Thymus (tissue), 2 donors: ENCODE results near the gene GTSF1L. TPM values are rescaled to one million over a fixed set of nuclear protein-coding genes. Genes with fewer than 3 reads are reported as not detected.

ENCODE experiments used
- polyA plus RNA-seq: library from polyadenylated mRNA; stranded (reverse); fragments of 200-250 nt; gene quantifications from one replicate; pipeline ENCODE4 v1.2.3, GENCODE V29; 2013
- total RNA-seq: library from RNA; stranded (reverse); fragments of 120-200 nt; gene quantifications from one replicate; pipeline ENCODE4 v1.2.4, GENCODE V29; 2013
- donor health status: healthy.

Gene GTSF1L
- total and polyA plus RNA-seq, 2 donors, result 0.14 to 0.75 TPM

Other genes with a start within 250 kb of the GTSF1L start
- gene L3MBTL1, start 219.3 kb downstream of the GTSF1L start, total RNA-seq, result 3.7 TPM
- gene L3MBTL1, start 219.3 kb downstream of the GTSF1L start, polyA plus RNA-seq, result 13.5 TPM
- gene SGK2, start 168.0 kb downstream of the GTSF1L start, total RNA-seq, result 0.09 TPM
- gene SGK2, start 168.0 kb downstream of the GTSF1L start, polyA plus RNA-seq, result 1.2 TPM
- gene IFT52, start 136.1 kb downstream of the GTSF1L start, total RNA-seq, result 34.8 TPM
- gene IFT52, start 136.1 kb downstream of the GTSF1L start, polyA plus RNA-seq, result 22.3 TPM
- 28.8 TPM for gene MYBL2, start 59.9 kb downstream of the GTSF1L start, total RNA-seq
- gene MYBL2, start 59.9 kb downstream of the GTSF1L start, polyA plus RNA-seq, result 2.4 TPM
- gene TOX2, start 187.8 kb upstream of the GTSF1L start, total RNA-seq, result 14.5 TPM
- 75.8 TPM for gene TOX2, start 187.8 kb upstream of the GTSF1L start, polyA plus RNA-seq